ENCODE measurements around the gene PEAR1.

Gene PEAR1

GRCh38 chr1:156937883-156938282 lies 44.4 kb downstream of the PEAR1 start:
- no peak overlapping the region for H3K4me3 Mint-ChIP-seq
- peaks cover 20% of the 10 kb centered on the region for H3K36me3 Mint-ChIP-seq (ENCODE audit: low read depth)
- H3K27ac Mint-ChIP-seq: no peak overlapping the region
- H3K9me3 Mint-ChIP-seq: no peaks in the 10 kb centered on the region
- H3K4me1 Mint-ChIP-seq (ENCODE audit: low read depth): no peaks in the 10 kb centered on the region
- H3K27me3 Mint-ChIP-seq (ENCODE audit: low read depth): peaks cover 3% of the 10 kb centered on the region

- Mint-ChIP-seq H3K27me3 (ENCODE audit: low read depth) (no peaks in the 10 kb centered on the region), H3K4me1 (ENCODE audit: low read depth) (no peaks in the 10 kb centered on the region), H3K36me3 (ENCODE audit: low read depth) (peaks cover 25% of the 10 kb centered on the region), H3K9me3 (no peaks in the 10 kb centered on the region), H3K4me3 (no peak overlapping the region), H3K27ac (no peak overlapping the region)
These were observed 45.3 kb downstream of the PEAR1 start for GRCh38 chr1:156938813-156939212.

GRCh38 chr1:156939786-156940334 lies 46.3 kb downstream of the PEAR1 start:
- H3K4me3 Mint-ChIP-seq: no peak overlapping the region
- no peaks in the 10 kb centered on the region for H3K9me3 Mint-ChIP-seq
- no peaks in the 10 kb centered on the region for H3K27me3 Mint-ChIP-seq (ENCODE audit: low read depth)
- H3K36me3 Mint-ChIP-seq (ENCODE audit: low read depth): peaks cover 35% of the 10 kb centered on the region
- no peaks in the 10 kb centered on the region for H3K4me1 Mint-ChIP-seq (ENCODE audit: low read depth)
- H3K27ac Mint-ChIP-seq: no peak overlapping the region

GRCh38 chr1:156941675-156942074 lies 48.2 kb downstream of the PEAR1 start:
- H3K9me3 Mint-ChIP-seq: no peaks in the 10 kb centered on the region
- peaks cover 46% of the 10 kb centered on the region for H3K36me3 Mint-ChIP-seq (ENCODE audit: low read depth)
- no peaks in the 10 kb centered on the region for H3K4me1 Mint-ChIP-seq (ENCODE audit: low read depth)
- no peaks in the 10 kb centered on the region for H3K27me3 Mint-ChIP-seq (ENCODE audit: low read depth)
- no peak overlapping the region for H3K4me3 Mint-ChIP-seq
- no peak overlapping the region for H3K27ac Mint-ChIP-seq

GRCh38 chr1:156942176-156942575 lies 48.7 kb downstream of the PEAR1 start:
- Mint-ChIP-seq H3K36me3 (ENCODE audit: low read depth) (peaks cover 43% of the 10 kb centered on the region), H3K4me1 (ENCODE audit: low read depth) (no peaks in the 10 kb centered on the region), H3K4me3 (no peak overlapping the region), H3K27me3 (ENCODE audit: low read depth) (no peaks in the 10 kb centered on the region), H3K27ac (no peak overlapping the region), H3K9me3 (no peaks in the 10 kb centered on the region)

- peaks cover 43% of the 10 kb centered on the region for H3K36me3 Mint-ChIP-seq (ENCODE audit: low read depth)
- H3K27me3 Mint-ChIP-seq (ENCODE audit: low read depth): no peaks in the 10 kb centered on the region
- no peak overlapping the region for H3K4me3 Mint-ChIP-seq
- H3K9me3 Mint-ChIP-seq: no peaks in the 10 kb centered on the region
- no peaks in the 10 kb centered on the region for H3K4me1 Mint-ChIP-seq (ENCODE audit: low read depth)
- no peak overlapping the region for H3K27ac Mint-ChIP-seq
These were observed 49.1 kb downstream of the PEAR1 start for GRCh38 chr1:156942576-156942975.

- Mint-ChIP-seq H3K4me1 (ENCODE audit: low read depth) (no peaks in the 10 kb centered on the region), H3K9me3 (no peaks in the 10 kb centered on the region), H3K4me3 (no peak overlapping the region), H3K27me3 (ENCODE audit: low read depth) (no peaks in the 10 kb centered on the region), H3K27ac (no peak overlapping the region), H3K36me3 (ENCODE audit: low read depth) (peaks cover 43% of the 10 kb centered on the region)
These were observed 50.2 kb downstream of the PEAR1 start for GRCh38 chr1:156943756-156944155.

GRCh38 chr1:156944268-156944667 lies 50.8 kb downstream of the PEAR1 start:
- H3K9me3 Mint-ChIP-seq: no peaks in the 10 kb centered on the region
- no peak overlapping the region for H3K27ac Mint-ChIP-seq
- H3K27me3 Mint-ChIP-seq (ENCODE audit: low read depth): no peaks in the 10 kb centered on the region
- H3K4me3 Mint-ChIP-seq: no peak overlapping the region
- peaks cover 39% of the 10 kb centered on the region for H3K36me3 Mint-ChIP-seq (ENCODE audit: low read depth)
- H3K4me1 Mint-ChIP-seq (ENCODE audit: low read depth): no peaks in the 10 kb centered on the region

GRCh38 chr1:156944848-156945247 lies 51.3 kb downstream of the PEAR1 start:
- Mint-ChIP-seq H3K27me3 (ENCODE audit: low read depth) (no peaks in the 10 kb centered on the region), H3K4me3 (no peak overlapping the region), H3K27ac (no peak overlapping the region), H3K9me3 (no peaks in the 10 kb centered on the region), H3K36me3 (ENCODE audit: low read depth) (peaks cover 39% of the 10 kb centered on the region), H3K4me1 (ENCODE audit: low read depth) (no peaks in the 10 kb centered on the region)

- peaks cover 39% of the 10 kb centered on the region for H3K36me3 Mint-ChIP-seq (ENCODE audit: low read depth)
- no peaks in the 10 kb centered on the region for H3K27me3 Mint-ChIP-seq (ENCODE audit: low read depth)
- H3K4me3 Mint-ChIP-seq: no peak overlapping the region
- no peak overlapping the region for H3K27ac Mint-ChIP-seq
- no peaks in the 10 kb centered on the region for H3K9me3 Mint-ChIP-seq
- H3K4me1 Mint-ChIP-seq (ENCODE audit: low read depth): no peaks in the 10 kb centered on the region
These were observed 52.6 kb downstream of the PEAR1 start for GRCh38 chr1:156945881-156946661.

GRCh38 chr1:156947127-156947526 lies 53.6 kb downstream of the PEAR1 start:
- H3K27ac Mint-ChIP-seq: no peak overlapping the region
- H3K9me3 Mint-ChIP-seq: no peaks in the 10 kb centered on the region
- no peaks in the 10 kb centered on the region for H3K27me3 Mint-ChIP-seq (ENCODE audit: low read depth)
- H3K36me3 Mint-ChIP-seq (ENCODE audit: low read depth): peaks cover 39% of the 10 kb centered on the region
- no peaks in the 10 kb centered on the region for H3K4me1 Mint-ChIP-seq (ENCODE audit: low read depth)
- H3K4me3 Mint-ChIP-seq: no peak overlapping the region

GRCh38 chr1:156947818-156948525 lies 54.5 kb downstream of the PEAR1 start:
- Mint-ChIP-seq H3K4me1 (ENCODE audit: low read depth) (no peaks in the 10 kb centered on the region), H3K36me3 (ENCODE audit: low read depth) (peaks cover 38% of the 10 kb centered on the region), H3K9me3 (no peaks in the 10 kb centered on the region), H3K27me3 (ENCODE audit: low read depth) (no peaks in the 10 kb centered on the region), H3K27ac (no peak overlapping the region), H3K4me3 (no peak overlapping the region)

- no peaks in the 10 kb centered on the region for H3K27me3 Mint-ChIP-seq (ENCODE audit: low read depth)
- H3K27ac Mint-ChIP-seq: no peak overlapping the region
- peaks cover 36% of the 10 kb centered on the region for H3K36me3 Mint-ChIP-seq (ENCODE audit: low read depth)
- H3K9me3 Mint-ChIP-seq: no peaks in the 10 kb centered on the region
- no peak overlapping the region for H3K4me3 Mint-ChIP-seq
- H3K4me1 Mint-ChIP-seq (ENCODE audit: low read depth): no peaks in the 10 kb centered on the region
These were observed 55.2 kb downstream of the PEAR1 start for GRCh38 chr1:156948708-156949107.

GRCh38 chr1:156949127-156949526 lies 55.6 kb downstream of the PEAR1 start:
- H3K4me1 Mint-ChIP-seq (ENCODE audit: low read depth): no peaks in the 10 kb centered on the region
- peaks cover 35% of the 10 kb centered on the region for H3K36me3 Mint-ChIP-seq (ENCODE audit: low read depth)
- H3K9me3 Mint-ChIP-seq: no peaks in the 10 kb centered on the region
- no peaks in the 10 kb centered on the region for H3K27me3 Mint-ChIP-seq (ENCODE audit: low read depth)
- no peak overlapping the region for H3K4me3 Mint-ChIP-seq
- no peak overlapping the region for H3K27ac Mint-ChIP-seq

GRCh38 chr1:156951371-156951770 lies 57.9 kb downstream of the PEAR1 start:
- Mint-ChIP-seq H3K9me3 (no peaks in the 10 kb centered on the region), H3K27ac (no peak overlapping the region), H3K27me3 (ENCODE audit: low read depth) (no peaks in the 10 kb centered on the region), H3K36me3 (ENCODE audit: low read depth) (peaks cover 28% of the 10 kb centered on the region), H3K4me1 (ENCODE audit: low read depth) (no peaks in the 10 kb centered on the region), H3K4me3 (no peak overlapping the region)
